HepG2 (cell line): ENCODE measurements around the gene CKAP2L. TPM values are rescaled to one million over a fixed set of nuclear protein-coding genes. Genes with fewer than 3 reads are reported as not detected.

Source experiments
- CAMTA2 ChIP-seq: sonication (generic); formaldehyde crosslinking; IDR thresholded peaks from 2 replicates; pipeline ENCODE4 v1.4.0; 2020; ENCODE audit warnings: mild to moderate bottlenecking, missing genetic modification reagents, borderline replicate concordance
- FOXC1 ChIP-seq: sonication (generic); formaldehyde crosslinking; IDR thresholded peaks from 2 replicates; pipeline ENCODE4 v1.8.0; 2022; ENCODE audit warnings: mild to moderate bottlenecking, missing genetic modification reagents, borderline replicate concordance
- POLR2G ChIP-seq: fragments of 200-400 bp; formaldehyde crosslinking; IDR thresholded peaks from 2 replicates; pipeline ENCODE4 v1.6.1; 2018; ENCODE audit warnings: mild to moderate bottlenecking, low read depth, low read length, moderate library complexity
- PPARG ChIP-seq: conservative IDR thresholded peaks from 2 replicates; pipeline ENCODE4 v1.6.1; 2016; ENCODE audit warnings: missing biosample characterization, missing genetic modification reagents
- SKIL ChIP-seq: sonication (generic); formaldehyde crosslinking; IDR thresholded peaks from 2 replicates; pipeline ENCODE4 v1.8.0; 2022; ENCODE audit warnings: missing genetic modification reagents, mild to moderate bottlenecking, moderate library complexity, borderline replicate concordance
- U2AF2 ChIP-seq: fragments of 200-400 bp; formaldehyde crosslinking; IDR thresholded peaks from 2 replicates; pipeline ENCODE4 v1.6.1; 2017; ENCODE audit warnings: low read depth, mild to moderate bottlenecking, low read length
- ZBTB37 ChIP-seq: sonication (generic); formaldehyde crosslinking; IDR thresholded peaks from 2 replicates; pipeline ENCODE4 v1.4.0; 2020; ENCODE audit warnings: mild to moderate bottlenecking, missing genetic modification reagents
- ZBTB44 ChIP-seq: sonication (generic); formaldehyde crosslinking; IDR thresholded peaks from 2 replicates; pipeline ENCODE4 v1.4.0; 2020; ENCODE audit warnings: missing genetic modification reagents
- ZNF496 ChIP-seq: sonication (generic); formaldehyde crosslinking; IDR thresholded peaks from 2 replicates; pipeline ENCODE4 v1.8.1; 2023; ENCODE audit warnings: mild to moderate bottlenecking, moderate library complexity, missing genetic modification reagents; ENCODE audit not compliant: insufficient replicate concordance
- ZNF543 ChIP-seq: sonication (generic); formaldehyde crosslinking; IDR thresholded peaks from 2 replicates; pipeline ENCODE4 v1.4.0; 2020; ENCODE audit warnings: mild to moderate bottlenecking, missing genetic modification reagents
- polyA plus RNA-seq, 8 experiments: library from polyadenylated mRNA; depleted of rRNA in 3 of 8; stranded (reverse) in 7 of 8; unstranded in 1 of 8; fragments of >200 nt; fragmentation: Illumina TruSeq in 4 of 8; extraction: Trizol in 4 of 8; gene quantifications; 2 replicates each; pipeline versions ENCODE4 v1.2.1 to v1.2.3, GENCODE V29; 2011 to 2016; ENCODE audit warnings: low read depth in 4 of 8, missing spikeins in 1 of 8, mixed read lengths in 1 of 8; ENCODE audit not compliant: insufficient read depth in 1 of 8
- total RNA-seq, 5 experiments: library from RNA; depleted of rRNA; stranded (reverse); fragments of >200 nt; fragmentation: Illumina TruSeq; extraction: Trizol; gene quantifications; 2 replicates each; pipeline ENCODE4 v1.2.3, GENCODE V29; 2016; ENCODE audit warnings: low read depth in 1 of 5
- TF ChIP-seq, protein P1 (sequence below): IDR thresholded peaks from 2 replicates; pipeline ENCODE4 v1.6.1; 2012; ENCODE audit warnings: low read length, improper control_type of control experiment
- TF ChIP-seq, protein P2 (sequence below): sonication (generic); formaldehyde crosslinking; IDR thresholded peaks from 2 replicates; pipeline ENCODE4 v1.4.0; 2020; ENCODE audit warnings: missing genetic modification reagents, borderline replicate concordance
- TF ChIP-seq, protein P3 (sequence below): sonication (generic); formaldehyde crosslinking; IDR thresholded peaks from 2 replicates; pipeline ENCODE4 v1.5.0; 2020; ENCODE audit warnings: mild to moderate bottlenecking, missing genetic modification reagents

The CKAP2L gene
- total and polyA plus RNA-seq, 2 of the 13 experiments (the other 11 are each of a cell fraction or from before 2014, with no cell fraction given) = 7.1 to 9.5 TPM

GRCh38 chr2:112803691-112804521 lies 39.5 kb upstream of the CKAP2L start (continued):
- TF ChIP-seq ZBTB44 (no peak), U2AF2 (no peak), POLR2G (no peak), SKIL (CRISPR knock-in tag) (peak; percentile 90), CAMTA2 (no peak), PPARG (CRISPR knock-in tag) (peak; percentile 98), ZBTB37 (CRISPR knock-in tag) (no peak), FOXC1 (no peak), ZNF496 (CRISPR knock-in tag) (no peak), ZNF543 (CRISPR knock-in tag) (no peak)
- TF ChIP-seq, protein P1, sequence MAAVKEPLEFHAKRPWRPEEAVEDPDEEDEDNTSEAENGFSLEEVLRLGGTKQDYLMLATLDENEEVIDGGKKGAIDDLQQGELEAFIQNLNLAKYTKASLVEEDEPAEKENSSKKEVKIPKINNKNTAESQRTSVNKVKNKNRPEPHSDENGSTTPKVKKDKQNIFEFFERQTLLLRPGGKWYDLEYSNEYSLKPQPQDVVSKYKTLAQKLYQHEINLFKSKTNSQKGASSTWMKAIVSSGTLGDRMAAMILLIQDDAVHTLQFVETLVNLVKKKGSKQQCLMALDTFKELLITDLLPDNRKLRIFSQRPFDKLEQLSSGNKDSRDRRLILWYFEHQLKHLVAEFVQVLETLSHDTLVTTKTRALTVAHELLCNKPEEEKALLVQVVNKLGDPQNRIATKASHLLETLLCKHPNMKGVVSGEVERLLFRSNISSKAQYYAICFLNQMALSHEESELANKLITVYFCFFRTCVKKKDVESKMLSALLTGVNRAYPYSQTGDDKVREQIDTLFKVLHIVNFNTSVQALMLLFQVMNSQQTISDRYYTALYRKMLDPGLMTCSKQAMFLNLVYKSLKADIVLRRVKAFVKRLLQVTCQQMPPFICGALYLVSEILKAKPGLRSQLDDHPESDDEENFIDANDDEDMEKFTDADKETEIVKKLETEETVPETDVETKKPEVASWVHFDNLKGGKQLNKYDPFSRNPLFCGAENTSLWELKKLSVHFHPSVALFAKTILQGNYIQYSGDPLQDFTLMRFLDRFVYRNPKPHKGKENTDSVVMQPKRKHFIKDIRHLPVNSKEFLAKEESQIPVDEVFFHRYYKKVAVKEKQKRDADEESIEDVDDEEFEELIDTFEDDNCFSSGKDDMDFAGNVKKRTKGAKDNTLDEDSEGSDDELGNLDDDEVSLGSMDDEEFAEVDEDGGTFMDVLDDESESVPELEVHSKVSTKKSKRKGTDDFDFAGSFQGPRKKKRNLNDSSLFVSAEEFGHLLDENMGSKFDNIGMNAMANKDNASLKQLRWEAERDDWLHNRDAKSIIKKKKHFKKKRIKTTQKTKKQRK = no peak
- TF ChIP-seq, protein P2, sequence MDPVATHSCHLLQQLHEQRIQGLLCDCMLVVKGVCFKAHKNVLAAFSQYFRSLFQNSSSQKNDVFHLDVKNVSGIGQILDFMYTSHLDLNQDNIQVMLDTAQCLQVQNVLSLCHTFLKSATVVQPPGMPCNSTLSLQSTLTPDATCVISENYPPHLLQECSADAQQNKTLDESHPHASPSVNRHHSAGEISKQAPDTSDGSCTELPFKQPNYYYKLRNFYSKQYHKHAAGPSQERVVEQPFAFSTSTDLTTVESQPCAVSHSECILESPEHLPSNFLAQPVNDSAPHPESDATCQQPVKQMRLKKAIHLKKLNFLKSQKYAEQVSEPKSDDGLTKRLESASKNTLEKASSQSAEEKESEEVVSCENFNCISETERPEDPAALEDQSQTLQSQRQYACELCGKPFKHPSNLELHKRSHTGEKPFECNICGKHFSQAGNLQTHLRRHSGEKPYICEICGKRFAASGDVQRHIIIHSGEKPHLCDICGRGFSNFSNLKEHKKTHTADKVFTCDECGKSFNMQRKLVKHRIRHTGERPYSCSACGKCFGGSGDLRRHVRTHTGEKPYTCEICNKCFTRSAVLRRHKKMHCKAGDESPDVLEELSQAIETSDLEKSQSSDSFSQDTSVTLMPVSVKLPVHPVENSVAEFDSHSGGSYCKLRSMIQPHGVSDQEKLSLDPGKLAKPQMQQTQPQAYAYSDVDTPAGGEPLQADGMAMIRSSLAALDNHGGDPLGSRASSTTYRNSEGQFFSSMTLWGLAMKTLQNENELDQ (CRISPR knock-in tag) = no peak
- TF ChIP-seq, protein P3, sequence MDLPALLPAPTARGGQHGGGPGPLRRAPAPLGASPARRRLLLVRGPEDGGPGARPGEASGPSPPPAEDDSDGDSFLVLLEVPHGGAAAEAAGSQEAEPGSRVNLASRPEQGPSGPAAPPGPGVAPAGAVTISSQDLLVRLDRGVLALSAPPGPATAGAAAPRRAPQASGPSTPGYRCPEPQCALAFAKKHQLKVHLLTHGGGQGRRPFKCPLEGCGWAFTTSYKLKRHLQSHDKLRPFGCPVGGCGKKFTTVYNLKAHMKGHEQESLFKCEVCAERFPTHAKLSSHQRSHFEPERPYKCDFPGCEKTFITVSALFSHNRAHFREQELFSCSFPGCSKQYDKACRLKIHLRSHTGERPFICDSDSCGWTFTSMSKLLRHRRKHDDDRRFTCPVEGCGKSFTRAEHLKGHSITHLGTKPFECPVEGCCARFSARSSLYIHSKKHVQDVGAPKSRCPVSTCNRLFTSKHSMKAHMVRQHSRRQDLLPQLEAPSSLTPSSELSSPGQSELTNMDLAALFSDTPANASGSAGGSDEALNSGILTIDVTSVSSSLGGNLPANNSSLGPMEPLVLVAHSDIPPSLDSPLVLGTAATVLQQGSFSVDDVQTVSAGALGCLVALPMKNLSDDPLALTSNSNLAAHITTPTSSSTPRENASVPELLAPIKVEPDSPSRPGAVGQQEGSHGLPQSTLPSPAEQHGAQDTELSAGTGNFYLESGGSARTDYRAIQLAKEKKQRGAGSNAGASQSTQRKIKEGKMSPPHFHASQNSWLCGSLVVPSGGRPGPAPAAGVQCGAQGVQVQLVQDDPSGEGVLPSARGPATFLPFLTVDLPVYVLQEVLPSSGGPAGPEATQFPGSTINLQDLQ (CRISPR knock-in tag) = no peak
